Activated T-cell treated with anti-CD3 and anti-CD28 coated beads, Interleukin-2, amount 50 U/mL, for 1 hour (primary cell): Measurements from ENCODE around the gene TIMMDC1.

Source experiments
- DNase-seq: peaks from one replicate; pipeline ENCODE4 v3.0.0-alpha.2; 2020

Gene TIMMDC1

GRCh38 chr3:119498186-119499011, at the start of gene TIMMDC1:
TSS of gene TIMMDC1 (plus strand) at chr3:119498547. CDS start at chr3:119498734, 187 bp downstream.
- DNase-seq, result peak; percentile 98

GRCh38 chr3:119453822-119454221, 44.5 kb upstream of the TIMMDC1 start:
- DNase-seq, result no peak

GRCh38 chr3:119456469-119456868, 41.9 kb upstream of the TIMMDC1 start:
- DNase-seq, result no peak

- DNase-seq, result no peak
Observed at GRCh38 chr3:119457246-119457645, 41.1 kb upstream of the TIMMDC1 start.

GRCh38 chr3:119463171-119464169, 34.9 kb upstream of the TIMMDC1 start, which contains the start of gene TMEM39A:
TSS of gene TMEM39A (minus strand) at chr3:119463615. CDS start at chr3:119462074, 1,541 bp downstream.
- peak; percentile 99 for DNase-seq

GRCh38 chr3:119468041-119468440, 30.3 kb upstream of the TIMMDC1 start:
- no peak for DNase-seq

- DNase-seq, result no peak
Observed at GRCh38 chr3:119469418-119470189, 28.7 kb upstream of the TIMMDC1 start.

GRCh38 chr3:119470866-119471265, 27.5 kb upstream of the TIMMDC1 start:
- no peak for DNase-seq

GRCh38 chr3:119481079-119481478, 17.3 kb upstream of the TIMMDC1 start:
- no peak for DNase-seq

GRCh38 chr3:119483101-119483500, 15.2 kb upstream of the TIMMDC1 start:
- no peak for DNase-seq

- no peak for DNase-seq
Observed at GRCh38 chr3:119485563-119485962, 12.8 kb upstream of the TIMMDC1 start.

- no peak for DNase-seq
Observed at GRCh38 chr3:119490153-119490552, 8.2 kb upstream of the TIMMDC1 start.

GRCh38 chr3:119492128-119492527, 6.2 kb upstream of the TIMMDC1 start:
- DNase-seq, result no peak

- DNase-seq, result no peak
Observed at GRCh38 chr3:119492810-119493209, 5.5 kb upstream of the TIMMDC1 start.

- no peak for DNase-seq
Observed at GRCh38 chr3:119494597-119494996, 3.8 kb upstream of the TIMMDC1 start.

GRCh38 chr3:119497820-119498185, 544 bp upstream of the TIMMDC1 start:
- no peak for DNase-seq

- no peak for DNase-seq
Observed at GRCh38 chr3:119500265-119500664, 1.9 kb downstream of the TIMMDC1 start.

GRCh38 chr3:119500901-119501300, 2.6 kb downstream of the TIMMDC1 start:
- no peak for DNase-seq

- no peak for DNase-seq
Observed at GRCh38 chr3:119506631-119507030, 8.3 kb downstream of the TIMMDC1 start.

GRCh38 chr3:119507404-119507803, 9.1 kb downstream of the TIMMDC1 start:
- DNase-seq, result no peak

- no peak for DNase-seq
Observed at GRCh38 chr3:119508172-119508845, 10.0 kb downstream of the TIMMDC1 start.

- no peak for DNase-seq
Observed at GRCh38 chr3:119510690-119511089, 12.3 kb downstream of the TIMMDC1 start.
